Measurements from ENCODE around the gene TAX1BP1.

Gene TAX1BP1

DNA sequence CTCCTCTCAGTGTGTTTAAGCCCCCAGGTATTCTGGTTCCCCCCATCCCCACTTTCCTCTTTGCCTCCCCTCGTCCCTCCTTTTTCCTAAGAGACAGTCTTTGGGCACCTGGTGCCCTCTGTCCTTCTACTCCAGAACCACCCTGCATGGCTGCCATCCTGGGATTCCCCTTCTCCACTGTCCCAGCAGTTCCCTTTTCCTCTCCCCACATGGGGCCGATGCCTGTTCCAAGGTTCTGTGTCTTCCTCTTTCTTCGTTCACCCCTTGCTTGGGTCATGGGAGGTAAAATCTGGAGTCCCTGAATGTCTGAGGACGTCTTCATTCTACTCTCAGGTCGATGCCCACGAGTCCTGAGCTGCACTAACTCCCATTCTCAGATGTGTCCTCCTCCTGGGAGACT, 120.8 kb downstream of the TAX1BP1 start:
- TF ChIP-seq, protein P1, sequence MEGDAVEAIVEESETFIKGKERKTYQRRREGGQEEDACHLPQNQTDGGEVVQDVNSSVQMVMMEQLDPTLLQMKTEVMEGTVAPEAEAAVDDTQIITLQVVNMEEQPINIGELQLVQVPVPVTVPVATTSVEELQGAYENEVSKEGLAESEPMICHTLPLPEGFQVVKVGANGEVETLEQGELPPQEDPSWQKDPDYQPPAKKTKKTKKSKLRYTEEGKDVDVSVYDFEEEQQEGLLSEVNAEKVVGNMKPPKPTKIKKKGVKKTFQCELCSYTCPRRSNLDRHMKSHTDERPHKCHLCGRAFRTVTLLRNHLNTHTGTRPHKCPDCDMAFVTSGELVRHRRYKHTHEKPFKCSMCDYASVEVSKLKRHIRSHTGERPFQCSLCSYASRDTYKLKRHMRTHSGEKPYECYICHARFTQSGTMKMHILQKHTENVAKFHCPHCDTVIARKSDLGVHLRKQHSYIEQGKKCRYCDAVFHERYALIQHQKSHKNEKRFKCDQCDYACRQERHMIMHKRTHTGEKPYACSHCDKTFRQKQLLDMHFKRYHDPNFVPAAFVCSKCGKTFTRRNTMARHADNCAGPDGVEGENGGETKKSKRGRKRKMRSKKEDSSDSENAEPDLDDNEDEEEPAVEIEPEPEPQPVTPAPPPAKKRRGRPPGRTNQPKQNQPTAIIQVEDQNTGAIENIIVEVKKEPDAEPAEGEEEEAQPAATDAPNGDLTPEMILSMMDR (IDR thresholded peaks at IDR 0.05; ENCODE audit: low read depth, low read length): no peak
- H3K4me3 ChIP-seq (ENCODE audit: low read depth, low read length): no peak overlapping the region

DNA sequence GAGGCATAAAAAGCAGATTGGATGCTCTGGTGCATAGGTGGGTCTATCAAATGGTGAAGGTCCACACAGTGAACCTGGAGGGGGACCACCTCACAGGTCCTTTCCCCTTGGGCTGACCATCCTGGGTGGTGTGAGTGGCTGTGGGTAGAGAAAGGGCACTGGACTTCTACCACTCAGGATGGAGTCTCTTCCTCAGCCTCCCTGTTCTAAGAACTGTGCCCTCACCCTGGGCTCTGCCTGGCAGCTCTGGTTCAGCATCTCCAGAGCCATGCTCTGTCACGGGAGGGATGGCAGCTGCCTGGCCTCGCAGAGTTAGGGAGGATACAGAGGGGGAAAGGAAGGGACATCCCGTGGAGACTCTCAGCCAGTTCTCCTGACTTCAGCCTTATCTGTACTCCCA, 121.8 kb downstream of the TAX1BP1 start:
- TF ChIP-seq, protein P1 (IDR thresholded peaks at IDR 0.05; ENCODE audit: low read depth, low read length): no peak
- H3K4me3 ChIP-seq (ENCODE audit: low read depth, low read length): no peak overlapping the region

DNA sequence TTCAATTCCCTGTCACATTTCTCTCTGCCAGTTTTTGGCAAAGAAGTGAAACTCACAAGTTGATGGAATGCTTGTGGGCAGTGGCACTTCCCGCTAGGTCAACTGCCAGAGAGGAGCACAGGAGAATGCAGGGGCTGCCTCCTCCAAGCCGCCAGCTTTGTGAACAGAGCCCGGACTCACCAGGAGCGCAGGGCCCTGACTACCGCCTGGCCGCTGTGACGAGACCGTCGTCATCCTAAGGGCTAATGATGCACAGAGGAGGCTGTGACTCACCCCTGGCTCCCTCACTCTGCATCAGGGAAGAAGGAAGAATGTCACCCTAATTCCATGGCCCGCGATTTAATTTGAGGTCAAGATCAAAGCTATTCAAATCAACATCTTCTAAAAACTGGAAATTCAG, 123.9 kb downstream of the TAX1BP1 start:
- H3K4me3 ChIP-seq (ENCODE audit: low read depth, low read length): no peak overlapping the region
- TF ChIP-seq, protein P1 (IDR thresholded peaks at IDR 0.05; ENCODE audit: low read depth, low read length): no peak

DNA sequence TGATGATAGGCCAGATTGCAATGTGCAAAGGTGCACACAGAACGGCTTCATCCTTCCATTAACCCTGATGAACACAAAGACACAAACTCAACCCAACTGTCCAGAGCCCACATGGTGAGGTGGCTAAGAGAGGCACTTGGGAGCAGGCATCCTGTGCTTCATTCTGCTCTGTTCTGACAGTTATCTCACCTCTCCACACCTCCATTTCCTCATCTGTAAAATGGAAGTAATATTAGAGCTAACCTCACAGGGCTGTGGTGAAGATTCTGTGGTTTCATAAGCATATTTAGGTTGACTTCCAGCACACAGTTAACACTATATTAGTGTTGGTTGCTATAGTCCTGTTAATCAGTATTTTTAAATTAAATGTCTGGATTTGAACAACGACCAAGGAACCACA, 126.3 kb downstream of the TAX1BP1 start:
- TF ChIP-seq, protein P1 (IDR thresholded peaks at IDR 0.05; ENCODE audit: low read depth, low read length): no peak
- no peak overlapping the region for H3K4me3 ChIP-seq (ENCODE audit: low read depth, low read length)

DNA sequence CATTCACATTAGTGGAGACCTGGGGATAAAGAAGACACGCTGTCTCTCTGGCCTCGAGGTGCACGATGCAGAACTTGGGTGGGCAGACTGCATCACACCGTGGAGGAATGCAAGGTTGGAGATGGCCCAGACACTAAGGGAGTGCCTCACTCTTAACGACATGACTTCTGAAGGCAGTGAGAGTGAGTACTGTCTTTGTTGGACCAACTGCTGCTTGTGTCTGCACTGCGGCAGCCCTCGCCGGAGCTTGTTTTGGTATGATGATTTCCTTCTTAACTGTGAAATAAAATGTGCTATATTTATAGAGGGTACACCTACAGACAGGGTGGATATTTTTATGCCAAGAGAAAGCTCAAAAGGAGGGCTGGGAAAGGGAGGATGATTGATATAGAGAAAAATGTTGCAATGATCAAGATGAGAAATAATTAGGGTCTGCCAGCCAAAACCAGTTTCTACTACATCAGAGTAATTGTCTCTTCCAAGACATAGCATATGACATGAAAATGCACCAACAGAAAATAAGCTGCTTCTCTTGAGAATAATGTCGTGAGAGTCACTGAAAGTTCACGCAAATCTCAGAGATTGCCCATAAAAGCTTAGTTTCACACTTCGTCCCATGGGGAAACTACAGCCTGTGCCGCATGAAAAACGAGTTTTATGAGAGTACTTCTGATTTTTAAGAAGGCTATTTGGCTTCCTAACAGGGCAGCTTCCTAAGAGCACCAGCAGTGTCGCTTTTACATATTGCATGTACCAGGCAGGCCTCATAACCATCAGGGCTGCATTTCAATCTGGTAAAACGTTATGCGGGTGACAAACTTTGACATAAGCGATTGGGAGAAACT, 127.1 kb downstream of the TAX1BP1 start:
- TF ChIP-seq, protein P1 (IDR thresholded peaks at IDR 0.05; ENCODE audit: low read depth, low read length): no peak

DNA sequence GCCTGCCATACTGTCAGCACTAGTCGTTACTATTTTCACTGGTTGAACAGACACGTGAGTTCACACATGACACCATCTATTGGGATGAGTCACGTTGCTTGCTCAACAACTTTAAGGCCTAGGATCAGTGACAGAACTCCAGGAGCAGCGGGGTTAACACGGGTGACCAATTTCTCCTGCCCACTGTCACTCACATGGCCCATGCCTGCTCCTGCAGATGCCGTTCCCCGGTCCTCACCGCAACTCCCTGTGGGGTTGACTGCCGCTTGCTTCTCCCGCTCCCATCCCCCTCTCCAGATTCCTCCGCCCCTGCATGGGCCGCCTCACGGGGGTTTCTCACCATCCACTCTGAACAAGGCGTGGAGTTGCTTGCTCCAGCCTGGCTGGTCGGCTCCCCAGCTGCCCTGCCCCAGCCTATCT, 128.2 kb downstream of the TAX1BP1 start:
- TF ChIP-seq, protein P1 (IDR thresholded peaks at IDR 0.05; ENCODE audit: low read depth, low read length): no peak
- H3K4me3 ChIP-seq (ENCODE audit: low read depth, low read length): no peak overlapping the region

More for the DNA sequence above, 127.1 kb downstream of the TAX1BP1 start:
- H3K4me3 ChIP-seq (ENCODE audit: low read depth, low read length): no peak overlapping the region

DNA sequence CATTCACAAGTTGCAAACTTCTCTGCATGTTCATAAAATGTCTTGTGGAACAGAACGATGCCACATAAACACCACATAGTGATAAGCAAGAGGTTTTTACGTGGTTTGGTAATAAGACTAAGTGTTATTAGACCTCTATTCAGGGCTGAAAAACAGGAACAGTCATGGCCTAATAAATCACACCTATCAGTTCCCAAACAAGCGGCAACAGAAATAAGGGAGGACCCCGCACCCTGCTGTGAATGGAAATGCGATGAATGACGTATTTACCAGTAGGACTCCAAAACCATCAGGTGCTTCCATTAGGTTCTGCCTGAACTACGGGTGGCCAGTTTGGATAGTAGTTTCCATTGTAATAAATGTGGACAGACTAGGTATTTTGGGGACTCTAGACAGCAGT, 129.1 kb downstream of the TAX1BP1 start:
- no peak overlapping the region for H3K4me3 ChIP-seq (ENCODE audit: low read depth, low read length)
- TF ChIP-seq, protein P1 (IDR thresholded peaks at IDR 0.05; ENCODE audit: low read depth, low read length): no peak
